ENCODE results near the gene CASP2.
A peak's percentile ranks its signal among the peaks of the same experiment; 100 is the strongest.
"Not testable (repeated sequence)": the region's sequence is repeated elsewhere in the genome, so short reads cannot be mapped to it uniquely, and the experiment has no call there.

The CASP2 gene

GRCh38 chr7:143258831-143259230 lies 29.3 kb upstream of the CASP2 start:
- TF ChIP-seq MAX (IDR thresholded peaks at IDR 0.05; ENCODE audit: low read depth, low read length) = no peak
- TF ChIP-seq MYC (IDR thresholded peaks at IDR 0.05; ENCODE audit: low read depth, low read length) = no peak
- TF ChIP-seq POLR2A (IDR thresholded peaks at IDR 0.05; ENCODE audit: extremely low read depth, insufficient read length) = no peak
- TF ChIP-seq CTCF (IDR thresholded peaks at IDR 0.05; ENCODE audit: low read depth, low read length) = no peak
- DNase-seq (ENCODE audit: low read depth) = no peak
- H3K4me3 ChIP-seq (ENCODE audit: low read depth, low read length) = no peak overlapping the region

- TF ChIP-seq POLR2A (IDR thresholded peaks at IDR 0.05; ENCODE audit: extremely low read depth, insufficient read length) = no peak
- no peak for TF ChIP-seq MAX (IDR thresholded peaks at IDR 0.05; ENCODE audit: low read depth, low read length)
- no peak for TF ChIP-seq MYC (IDR thresholded peaks at IDR 0.05; ENCODE audit: low read depth, low read length)
- TF ChIP-seq CTCF (IDR thresholded peaks at IDR 0.05; ENCODE audit: low read depth, low read length) = no peak
- DNase-seq (ENCODE audit: low read depth) = no peak
Observed at GRCh38 chr7:143259765-143260164, 28.4 kb upstream of the CASP2 start.

GRCh38 chr7:143261901-143262300 lies 26.2 kb upstream of the CASP2 start:
- no peak for TF ChIP-seq MYC (IDR thresholded peaks at IDR 0.05; ENCODE audit: low read depth, low read length)
- no peak for TF ChIP-seq MAX (IDR thresholded peaks at IDR 0.05; ENCODE audit: low read depth, low read length)
- TF ChIP-seq CTCF (IDR thresholded peaks at IDR 0.05; ENCODE audit: low read depth, low read length) = no peak
- no peak for TF ChIP-seq POLR2A (IDR thresholded peaks at IDR 0.05; ENCODE audit: extremely low read depth, insufficient read length)
- H3K4me3 ChIP-seq (ENCODE audit: low read depth, low read length) = no peak overlapping the region
- DNase-seq (ENCODE audit: low read depth) = no peak

More at GRCh38 chr7:143259765-143260164, 28.4 kb upstream of the CASP2 start:
- no peak overlapping the region for H3K4me3 ChIP-seq (ENCODE audit: low read depth, low read length)

GRCh38 chr7:143263266-143264195 lies 24.6 kb upstream of the CASP2 start, which contains the start of gene GSTK1:
Gene GSTK1 (plus strand): TSS chr7:143263441. CDS start chr7:143263514, 73 bp downstream.
- TF ChIP-seq CTCF (IDR thresholded peaks at IDR 0.05; ENCODE audit: low read depth, low read length) (no peak), POLR2A (IDR thresholded peaks at IDR 0.05; ENCODE audit: extremely low read depth, insufficient read length) (peak; percentile 94), MAX (IDR thresholded peaks at IDR 0.05; ENCODE audit: low read depth, low read length) (peak; percentile 74), MYC (IDR thresholded peaks at IDR 0.05; ENCODE audit: low read depth, low read length) (peak; percentile 81)
- peak within 1 kb of the TSS; percentile 78 for H3K4me3 ChIP-seq (ENCODE audit: low read depth, low read length)
- DNase-seq (ENCODE audit: low read depth) = peak; percentile 91

GRCh38 chr7:143264196-143264568 lies 24.0 kb upstream of the CASP2 start:
- not testable (repeated sequence) for DNase-seq (ENCODE audit: low read depth)
- H3K4me3 ChIP-seq (ENCODE audit: low read depth, low read length) = peak overlapping the region; percentile 78

- no peak overlapping the region for H3K4me3 ChIP-seq (ENCODE audit: low read depth, low read length)
- no peak for DNase-seq (ENCODE audit: low read depth)
- TF ChIP-seq MAX (IDR thresholded peaks at IDR 0.05; ENCODE audit: low read depth, low read length) (no peak), POLR2A (IDR thresholded peaks at IDR 0.05; ENCODE audit: extremely low read depth, insufficient read length) (no peak), CTCF (IDR thresholded peaks at IDR 0.05; ENCODE audit: low read depth, low read length) (no peak), MYC (IDR thresholded peaks at IDR 0.05; ENCODE audit: low read depth, low read length) (no peak)
Observed at GRCh38 chr7:143265017-143265693, 23.0 kb upstream of the CASP2 start.
